Endothelial cell of umbilical vein (primary cell): ENCODE data around the gene MEGF10. TPM values are rescaled to one million over a fixed set of nuclear protein-coding genes. Genes with fewer than 3 reads are reported as not detected.

Source experiments
- BruUV-seq: library from RNA; stranded (reverse); fragments of 400-500 nt; replicated peaks from 2 replicates; lab custom pipeline; 2021; lab: Mats Ljungman, UMichigan
- CTCF ChIA-PET: fragments of 300-600, 350-600 bp; sonication (Branson Sonifier 250); formaldehyde crosslinking; loops from one replicate; lab custom pipeline; 2021; ENCODE audit warnings: antibody characterized with exemption, inconsistent platforms; lab: Charles Lee
- POLR2A ChIA-PET: fragments of 300-600, 350-600 bp; sonication (Branson Sonifier 250); formaldehyde crosslinking; loops from one replicate; lab custom pipeline; 2021; ENCODE audit warnings: antibody characterized with exemption, inconsistent platforms; lab: Charles Lee
- DNase-seq: peaks from one replicate; pipeline ENCODE4 v3.0.0-alpha.2; 2011; ENCODE audit warnings: low read depth, low spot score
- FAIRE-seq: peaks from 2 replicates; lab custom pipeline; 2011; peaks lifted over from hg19 to GRCh38; lab: Jason Lieb, UNC
- H2AFZ ChIP-seq: 2 replicates; pipeline ENCODE4 v1.6.0; 2012; ENCODE audit warnings: low read depth, low read length, control low read depth, inconsistent platforms
- H3K27ac ChIP-seq: 2 replicates; pipeline ENCODE4 v1.5.1; 2011; ENCODE audit warnings: low read depth, mild to moderate bottlenecking, control low read depth, low read length, moderate library complexity; ENCODE audit not compliant: insufficient read depth
- H3K27me3 ChIP-seq, 2 experiments: 2 replicates each; pipeline versions ENCODE4 v1.6.0 to v1.6.1; 2011; ENCODE audit warnings: low read length in 2 of 2, mixed read lengths in 1 of 2; ENCODE audit not compliant: control insufficient read depth in 2 of 2, insufficient read depth in 2 of 2
- H3K36me3 ChIP-seq, 2 experiments: 2 replicates in 1 of 2; 3 replicates in 1 of 2; pipeline ENCODE4 v1.5.1; 2011; ENCODE audit warnings: low read length in 2 of 2, mild to moderate bottlenecking in 1 of 2, moderate library complexity in 1 of 2; ENCODE audit not compliant: control insufficient read depth in 2 of 2, insufficient read depth in 2 of 2; ENCODE audit errors: extremely low read depth in 1 of 2
- H3K4me1 ChIP-seq: 3 replicates; pipeline ENCODE4 v1.5.1; 2011; ENCODE audit warnings: mild to moderate bottlenecking, low read length; ENCODE audit not compliant: control insufficient read depth, insufficient read depth; ENCODE audit errors: extremely low read depth
- H3K4me2 ChIP-seq: 2 replicates; pipeline ENCODE4 v1.6.1; 2011; ENCODE audit warnings: low read length, control low read depth, mixed read lengths; ENCODE audit not compliant: insufficient read depth
- H3K4me3 ChIP-seq, 3 experiments: fragments of 200-600 bp in 1 of 3; sonication (generic), shearing (Covaris generic) in 1 of 3; replicated peaks in 1 of 3; 2 replicates each; pipeline ENCODE4 v1.5.1; 2011 to 2016; ENCODE audit warnings: control low read depth in 3 of 3, low read length in 3 of 3, mild to moderate bottlenecking in 2 of 3, inconsistent platforms in 1 of 3, low read depth in 1 of 3, moderate library complexity in 1 of 3; ENCODE audit not compliant: insufficient read depth in 1 of 3
- H3K79me2 ChIP-seq: 2 replicates; pipeline ENCODE4 v1.6.0; 2012; ENCODE audit warnings: low read length, inconsistent platforms; ENCODE audit not compliant: control insufficient read depth, insufficient read depth
- H3K9ac ChIP-seq: replicated peaks from 2 replicates; pipeline ENCODE3; 2011; ENCODE audit warnings: low read length, control low read depth; ENCODE audit not compliant: insufficient read depth; ENCODE audit errors: extremely low read depth
- H3K9me1 ChIP-seq: replicated peaks from 3 replicates; pipeline ENCODE4 v1.6.0; 2011; ENCODE audit warnings: mild to moderate bottlenecking, low read length; ENCODE audit not compliant: control insufficient read depth, insufficient read depth; ENCODE audit errors: extremely low read depth
- H3K9me3 ChIP-seq: replicated peaks from 2 replicates; pipeline ENCODE4 v1.5.1; 2012; ENCODE audit warnings: low read length, inconsistent platforms; ENCODE audit not compliant: control insufficient read depth, insufficient read depth
- H4K20me1 ChIP-seq: replicated peaks from 2 replicates; pipeline ENCODE3; 2011; ENCODE audit warnings: mild to moderate bottlenecking, low read length; ENCODE audit not compliant: control insufficient read depth, insufficient read depth; ENCODE audit errors: extremely low read depth
- EZH2 ChIP-seq: IDR thresholded peaks from 2 replicates; pipeline ENCODE4 v1.6.1; 2012; ENCODE audit warnings: borderline replicate concordance, low read depth, mild to moderate bottlenecking, moderate library complexity, low read length, inconsistent platforms; ENCODE audit not compliant: severe bottlenecking
- FOS ChIP-seq: IDR thresholded peaks from 2 replicates; pipeline ENCODE4 v1.6.1; 2011; ENCODE audit warnings: mild to moderate bottlenecking, low read length, moderate library complexity, borderline replicate concordance; ENCODE audit not compliant: insufficient read depth
- GATA2 ChIP-seq: IDR thresholded peaks from 2 replicates; pipeline ENCODE4 v1.7.0; 2011; ENCODE audit warnings: low read depth, mild to moderate bottlenecking, moderate library complexity, mixed read lengths, low read length; ENCODE audit not compliant: insufficient read length, insufficient read depth
- JUN ChIP-seq: IDR thresholded peaks from 2 replicates; pipeline ENCODE4 v1.6.1; 2011; ENCODE audit warnings: borderline replicate concordance, low read depth; ENCODE audit not compliant: insufficient read length, insufficient read depth
- MAX ChIP-seq: IDR thresholded peaks from 2 replicates; pipeline ENCODE4 v1.6.1; 2011; ENCODE audit not compliant: insufficient read depth, insufficient read length
- MYC ChIP-seq: IDR thresholded peaks from one replicate; pipeline ENCODE4 v1.6.1; 2011; ENCODE audit warnings: mild to moderate bottlenecking, low read depth, low read length
- POLR2A ChIP-seq: IDR thresholded peaks from 2 replicates; pipeline ENCODE4 v1.6.1; 2012; ENCODE audit warnings: low read depth, mild to moderate bottlenecking, control low read depth, low read length
- POLR2AphosphoS5 ChIP-seq: IDR thresholded peaks from 2 replicates; pipeline ENCODE4 v1.6.1; 2012; ENCODE audit warnings: low read depth, mild to moderate bottlenecking, control low read depth, low read length, moderate library complexity; ENCODE audit not compliant: insufficient read depth
- dilution Hi-C: fragments of 300-500 bp; cut with MboI; formaldehyde crosslinking; loops from one replicate; pipeline ENCODE4 v1.15.0; 2019; ENCODE audit warnings: low sequenced_read_pairs; ENCODE audit not compliant: extremely low pct_ligation_motif_present
- intact Hi-C: fragments of 100-400 bp; cut with micrococcal nuclease; formaldehyde crosslinking; loops from one replicate; pipeline ENCODE4 v1.10.0; 2022
- polyA plus RNA-seq, 4 experiments: library from polyadenylated mRNA; depleted of rRNA in 3 of 4; stranded (reverse) in 3 of 4; unstranded in 1 of 4; fragments of >200 nt; gene quantifications; 2 replicates each; pipeline versions ENCODE4 v1.2.1 to v1.2.3, GENCODE V29; 2011 to 2012; ENCODE audit warnings: missing spikeins in 1 of 4
- total RNA-seq: library from RNA; stranded (reverse); gene quantifications from 2 replicates; pipeline ENCODE4 v1.2.3, GENCODE V29; 2021
- TF ChIP-seq, protein P1 (sequence below), 2 donors: IDR thresholded peaks; 1 replicate in 1 of 2; 2 replicates in 1 of 2; pipeline ENCODE4 v1.5.1; 2011; ENCODE audit warnings: low read length in 2 of 2, mild to moderate bottlenecking in 2 of 2, moderate library complexity in 2 of 2, control low read depth in 1 of 2, inconsistent platforms in 1 of 2, low read depth in 1 of 2; ENCODE audit not compliant: insufficient read depth in 1 of 2; ENCODE audit errors: extremely low read depth in 1 of 2

The MEGF10 gene
- total and polyA plus RNA-seq, 2 donors (not counting 3 experiments of a cell fraction or from before 2014, with no cell fraction given): 0.30 to 1.00 TPM

DNA sequence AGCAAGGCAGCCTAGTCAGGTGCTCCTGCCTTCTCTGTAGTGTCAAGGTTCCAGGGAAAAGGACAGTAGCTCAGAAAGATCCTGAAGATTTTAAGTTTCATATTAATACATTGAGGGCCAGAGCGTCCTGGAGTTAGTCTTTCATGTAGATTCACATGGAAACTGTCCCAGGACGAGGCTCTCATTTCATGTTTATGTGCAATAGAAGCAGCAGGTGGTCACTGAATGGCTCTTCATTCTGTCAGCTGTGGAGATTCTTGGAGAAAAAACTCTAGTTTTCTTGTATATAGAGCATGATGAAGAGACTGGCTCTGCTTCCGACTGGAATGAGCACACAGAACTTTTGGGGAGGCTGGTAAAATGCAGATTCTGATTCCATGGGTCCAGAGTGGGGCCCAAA, 54.3 kb downstream of the MEGF10 start:
- H4K20me1 ChIP-seq: no peaks in the 10 kb centered on the region
- H3K9me3 ChIP-seq: no peaks in the 10 kb centered on the region
- H3K4me1 ChIP-seq: no peaks in the 10 kb centered on the region
- no peaks in the 10 kb centered on the region for H3K9me1 ChIP-seq
- ChIA-PET CTCF (no interaction called here), POLR2A (no interaction called here)
- H3K36me3 ChIP-seq: no peaks in the 10 kb centered on the region
- intact Hi-C loops (no loop called here), dilution Hi-C loops (no loop called here)
- H3K27ac ChIP-seq: no peak overlapping the region
- FAIRE-seq (no peak), DNase-seq (no peak)
- BruUV-seq: no TSS peak
- no peak overlapping the region for H3K4me3 ChIP-seq
- no peak overlapping the region for H3K9ac ChIP-seq
- no peak overlapping the region for H2AFZ ChIP-seq
- no peaks in the 10 kb centered on the region for H3K79me2 ChIP-seq
- TF ChIP-seq JUN (no peak), MAX (no peak), FOS (no peak)
- peaks cover 5 to 22% of the 10 kb centered on the region in 2 experiments for H3K27me3 ChIP-seq
- H3K4me2 ChIP-seq: no peak overlapping the region

DNA sequence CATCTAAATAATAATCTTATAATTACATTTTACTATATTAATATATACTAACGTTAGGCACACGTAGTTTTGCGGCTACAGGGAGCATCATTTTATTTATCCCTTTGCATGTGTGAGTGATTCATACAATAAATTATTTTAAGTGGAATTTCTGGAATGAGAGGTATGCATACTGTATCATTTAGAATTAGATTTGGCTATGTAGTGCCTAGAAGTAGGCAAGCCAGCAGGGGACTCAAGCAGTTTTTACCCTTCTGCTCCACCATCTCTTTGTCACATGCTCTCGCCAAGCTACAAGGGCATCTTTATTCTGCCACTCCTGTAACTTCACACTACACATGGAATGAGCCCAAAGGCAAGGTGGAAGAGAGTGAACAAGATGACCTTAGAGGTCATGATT, 60.8 kb downstream of the MEGF10 start:
- no TSS peak for BruUV-seq
- Histone ChIP-seq H3K9ac (no peak overlapping the region), H3K36me3 (no peaks in the 10 kb centered on the region), H4K20me1 (no peaks in the 10 kb centered on the region), H3K9me3 (no peaks in the 10 kb centered on the region), H3K27me3 (peaks cover 3 to 15% of the 10 kb centered on the region in 2 experiments), H2AFZ (no peak overlapping the region), H3K27ac (no peak overlapping the region), H3K9me1 (no peaks in the 10 kb centered on the region), H3K4me2 (no peak overlapping the region), H3K4me3 (no peak overlapping the region), H3K79me2 (no peaks in the 10 kb centered on the region), H3K4me1 (no peaks in the 10 kb centered on the region)
- intact Hi-C loops: no loop called here
- TF ChIP-seq FOS (no peak), POLR2A (no peak), MYC (no peak), MAX (no peak), EZH2 (no peak), POLR2AphosphoS5 (no peak), JUN (no peak), GATA2 (no peak)
- TF ChIP-seq, protein P1, sequence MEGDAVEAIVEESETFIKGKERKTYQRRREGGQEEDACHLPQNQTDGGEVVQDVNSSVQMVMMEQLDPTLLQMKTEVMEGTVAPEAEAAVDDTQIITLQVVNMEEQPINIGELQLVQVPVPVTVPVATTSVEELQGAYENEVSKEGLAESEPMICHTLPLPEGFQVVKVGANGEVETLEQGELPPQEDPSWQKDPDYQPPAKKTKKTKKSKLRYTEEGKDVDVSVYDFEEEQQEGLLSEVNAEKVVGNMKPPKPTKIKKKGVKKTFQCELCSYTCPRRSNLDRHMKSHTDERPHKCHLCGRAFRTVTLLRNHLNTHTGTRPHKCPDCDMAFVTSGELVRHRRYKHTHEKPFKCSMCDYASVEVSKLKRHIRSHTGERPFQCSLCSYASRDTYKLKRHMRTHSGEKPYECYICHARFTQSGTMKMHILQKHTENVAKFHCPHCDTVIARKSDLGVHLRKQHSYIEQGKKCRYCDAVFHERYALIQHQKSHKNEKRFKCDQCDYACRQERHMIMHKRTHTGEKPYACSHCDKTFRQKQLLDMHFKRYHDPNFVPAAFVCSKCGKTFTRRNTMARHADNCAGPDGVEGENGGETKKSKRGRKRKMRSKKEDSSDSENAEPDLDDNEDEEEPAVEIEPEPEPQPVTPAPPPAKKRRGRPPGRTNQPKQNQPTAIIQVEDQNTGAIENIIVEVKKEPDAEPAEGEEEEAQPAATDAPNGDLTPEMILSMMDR (IDR thresholded peaks at IDR 0.05; ENCODE audit: extremely low read depth in 1 of 2, insufficient read depth in 1 of 2, low read depth in 1 of 2, low read length in 2 of 2): no peak
- dilution Hi-C loops: no loop called here
- CTCF ChIA-PET: interaction anchor here (1.2 kb wide), 2 partner anchors 31 to 38 kb away, joined by 3 read pairs; no protein-coding TSS in a partner anchor
- no peak for DNase-seq
- FAIRE-seq: no peak
- POLR2A ChIA-PET: no interaction called here
